NCI-H187 (cell line): ENCODE results near the gene RCOR1.

Source experiments
- DNase-seq, 2 experiments: peaks; one replicate each; lab custom pipeline; 2025; lab: John Stamatoyannopoulos, UW

Gene RCOR1

DNA sequence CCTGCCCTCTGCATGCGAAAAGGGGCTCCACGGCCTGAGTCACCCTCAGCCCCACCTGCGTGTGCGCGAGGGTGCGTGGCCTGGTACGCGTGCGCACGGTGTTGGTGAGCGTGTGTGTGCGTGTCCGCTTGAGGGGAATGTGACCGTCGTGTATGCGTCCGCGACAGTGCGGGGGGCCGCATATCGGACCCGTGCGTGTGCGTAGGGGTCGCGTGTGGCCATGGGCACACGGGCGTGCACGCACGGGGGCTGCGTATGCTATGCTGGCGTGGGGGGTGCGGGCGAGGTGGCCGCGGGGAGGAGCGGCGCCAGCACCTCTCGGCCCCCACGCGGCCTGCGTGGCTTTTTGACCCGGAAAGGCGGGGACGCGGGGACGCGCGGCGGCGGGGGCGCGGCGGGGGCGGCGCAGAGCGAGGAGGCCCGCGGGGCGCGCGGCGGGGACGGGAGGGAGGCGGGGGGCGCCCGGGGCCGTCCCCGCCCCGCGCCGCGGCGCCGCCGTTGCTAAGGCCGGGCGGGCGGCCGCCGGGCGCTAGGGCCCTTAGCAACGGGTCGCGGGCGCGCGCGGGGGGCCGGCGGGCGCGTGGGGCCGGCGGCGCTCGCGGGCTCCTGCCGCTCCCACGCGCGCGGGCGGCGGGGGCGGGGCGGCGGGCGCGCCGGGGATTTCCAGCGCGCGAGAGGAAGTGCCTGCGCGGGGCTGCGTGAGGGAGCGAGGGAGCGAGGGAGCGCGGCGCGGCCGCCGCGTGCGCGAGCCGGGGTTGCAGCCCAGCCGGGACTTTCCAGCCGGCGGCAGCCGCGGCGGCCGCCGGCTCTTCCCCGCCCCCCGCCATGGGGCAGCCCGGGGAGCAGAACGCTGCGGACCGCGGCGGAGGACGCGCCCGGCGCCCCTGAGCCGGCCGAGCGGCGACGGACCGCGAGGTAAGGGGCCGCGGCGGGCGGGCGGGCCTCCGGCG is 184.6 kb downstream of the RCOR1 start, which contains the start of gene TRAF3:
TSS of gene TRAF3 (plus strand) at position 689 of the 950 bp plus-strand sequence. CDS start 92,753 bp downstream, outside the sequence.
- no peak for DNase-seq

DNA sequence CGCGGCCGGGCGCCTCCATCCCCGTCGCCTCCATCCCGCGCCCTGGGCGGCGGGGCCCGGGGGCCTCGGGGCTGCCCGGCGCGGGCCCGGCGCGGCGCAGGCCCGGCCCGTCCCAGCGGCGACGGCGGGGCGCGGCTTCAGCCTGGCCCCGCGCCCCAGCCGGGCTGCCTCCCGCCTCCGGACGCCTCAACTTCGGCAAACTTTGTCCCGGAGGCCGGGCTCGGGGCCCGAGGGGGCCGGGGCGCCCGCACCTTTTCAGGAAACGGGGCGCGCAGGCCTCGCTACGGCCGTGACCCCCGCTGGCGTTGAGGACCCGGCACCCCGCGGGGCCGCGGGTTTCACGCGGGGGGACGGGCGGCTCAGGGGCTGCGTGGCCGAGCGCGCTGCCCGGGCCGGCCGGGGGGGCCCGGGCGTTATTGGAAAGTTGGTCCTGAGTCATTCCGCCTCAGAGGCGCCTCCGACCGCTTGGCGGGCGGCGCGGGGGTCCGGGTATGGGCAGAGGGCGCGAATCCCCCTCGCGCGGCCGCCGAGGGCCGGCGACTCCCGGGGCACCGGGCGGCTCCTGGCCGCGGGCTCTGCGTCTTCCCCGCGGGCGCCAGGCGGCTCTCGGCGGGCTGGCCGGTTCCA is 185.4 kb downstream of the RCOR1 start:
- no peak for DNase-seq

DNA sequence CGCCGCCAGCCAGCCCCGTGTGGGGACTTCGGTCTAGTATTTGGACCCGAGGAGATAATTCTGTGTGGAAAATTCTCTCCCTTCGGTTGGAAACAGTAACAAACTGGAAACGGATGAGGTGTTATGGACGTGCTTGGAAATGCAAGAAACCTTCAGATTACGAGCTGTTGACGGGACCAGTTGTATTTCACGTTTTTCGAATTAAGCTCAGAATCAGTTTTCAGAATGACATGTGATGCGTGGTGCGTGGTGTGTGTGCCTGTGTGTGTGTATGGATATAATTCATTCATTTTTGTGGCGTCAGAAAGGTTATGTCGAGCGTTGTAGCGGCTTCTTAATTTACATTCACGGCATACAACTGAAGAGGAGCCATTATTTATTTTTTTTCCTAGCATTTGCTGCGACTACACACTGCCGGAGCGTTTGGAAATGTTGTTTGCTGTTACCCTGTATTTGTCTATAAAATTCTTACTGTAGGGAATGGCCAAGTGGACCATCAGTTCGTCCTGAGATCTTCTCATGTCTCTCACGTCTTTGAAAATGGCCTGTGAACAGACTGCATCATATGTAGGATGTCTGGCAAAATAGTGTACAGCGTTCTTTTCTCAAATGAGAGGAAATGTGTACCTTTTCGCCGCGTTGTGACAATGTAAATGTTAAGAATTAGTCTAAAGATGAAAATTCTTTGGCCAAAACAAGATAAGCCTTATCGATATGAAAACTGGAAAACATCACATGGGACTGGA is 186.1 kb downstream of the RCOR1 start:
- DNase-seq = peak in 1 of 2 experiments; percentile 20

DNA sequence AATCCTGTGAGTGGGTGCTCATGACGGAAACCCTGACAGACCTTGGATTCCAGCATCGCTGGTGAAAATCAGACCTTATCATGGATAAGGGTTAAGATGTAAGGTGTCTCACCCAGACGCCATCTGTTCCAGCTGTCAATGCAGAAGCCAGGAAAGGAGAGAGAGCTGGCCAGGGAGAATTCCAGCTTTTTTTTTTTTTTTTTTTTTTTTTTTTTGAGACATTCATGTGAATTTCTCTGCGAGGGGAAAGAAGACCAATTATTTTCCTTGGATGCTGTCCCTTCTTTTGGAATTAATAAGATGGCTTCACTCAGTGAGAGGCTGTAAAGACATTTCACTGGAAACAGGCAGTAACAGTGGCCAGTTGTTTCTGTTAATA is 186.6 kb downstream of the RCOR1 start:
- no peak for DNase-seq

DNA sequence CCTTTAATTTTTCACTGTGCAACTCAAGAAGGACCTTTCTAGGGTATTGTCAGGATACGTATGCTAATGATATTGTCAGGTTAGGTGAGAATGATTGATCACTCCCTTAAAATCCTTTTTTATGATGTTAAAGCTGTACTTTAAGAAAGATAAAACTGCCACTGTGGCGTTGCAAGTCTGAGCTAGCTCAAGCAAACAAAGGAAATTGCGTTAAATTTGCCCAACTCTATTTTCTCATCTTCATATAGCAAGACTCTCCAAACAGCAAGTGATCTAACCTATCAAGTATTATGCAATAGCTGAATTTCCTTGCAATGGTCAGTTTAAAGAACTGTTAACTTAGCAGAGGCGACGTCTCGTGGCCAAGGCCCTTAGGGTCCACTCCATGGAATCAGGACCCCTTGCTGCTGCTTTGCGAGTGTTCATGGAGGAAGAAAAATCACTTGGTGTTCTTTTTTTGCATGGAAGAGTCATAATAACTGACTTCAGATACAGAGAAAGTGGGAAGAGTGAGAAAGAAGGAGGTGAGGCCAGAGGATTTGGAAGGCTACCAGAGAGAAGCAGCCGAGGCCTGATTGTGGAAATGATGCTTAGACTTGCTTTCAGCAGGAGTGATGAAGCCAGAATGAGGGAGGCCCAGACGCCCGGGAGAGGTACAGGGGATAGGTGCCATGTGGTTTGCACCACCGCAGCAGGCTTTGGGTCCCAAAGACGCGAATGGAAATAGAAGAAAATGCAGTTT is 187.3 kb downstream of the RCOR1 start:
- DNase-seq = no peak
